RPMI8226 (cell line): ENCODE data around the gene GPR89B.
"Not testable (repeated sequence)": the region's sequence is repeated elsewhere in the genome, so short reads cannot be mapped to it uniquely, and the experiment has no call there.

ENCODE experiments used
- DNase-seq: peaks from one replicate; pipeline ENCODE4 v3.0.0-alpha.2; 2015

GPR89B gene

GRCh38 chr1:147928236-147929132 is at the start of gene GPR89B:
Gene GPR89B (plus strand): TSS chr1:147928420. CDS start chr1:147928537, 117 bp downstream.
- peak; percentile 97 for DNase-seq

GRCh38 chr1:147879911-147880310 is 48.3 kb upstream of the GPR89B start:
- DNase-seq, result no peak

GRCh38 chr1:147882535-147882934 is 45.7 kb upstream of the GPR89B start:
- DNase-seq, result no peak

- DNase-seq, result peak; percentile 78
These were observed 37.9 kb upstream of the GPR89B start for GRCh38 chr1:147890177-147890790.

- no peak for DNase-seq
These were observed 37.1 kb upstream of the GPR89B start for GRCh38 chr1:147891088-147891487.

- peak; percentile 34 for DNase-seq
These were observed 36.0 kb upstream of the GPR89B start for GRCh38 chr1:147892216-147892615.

DNA sequence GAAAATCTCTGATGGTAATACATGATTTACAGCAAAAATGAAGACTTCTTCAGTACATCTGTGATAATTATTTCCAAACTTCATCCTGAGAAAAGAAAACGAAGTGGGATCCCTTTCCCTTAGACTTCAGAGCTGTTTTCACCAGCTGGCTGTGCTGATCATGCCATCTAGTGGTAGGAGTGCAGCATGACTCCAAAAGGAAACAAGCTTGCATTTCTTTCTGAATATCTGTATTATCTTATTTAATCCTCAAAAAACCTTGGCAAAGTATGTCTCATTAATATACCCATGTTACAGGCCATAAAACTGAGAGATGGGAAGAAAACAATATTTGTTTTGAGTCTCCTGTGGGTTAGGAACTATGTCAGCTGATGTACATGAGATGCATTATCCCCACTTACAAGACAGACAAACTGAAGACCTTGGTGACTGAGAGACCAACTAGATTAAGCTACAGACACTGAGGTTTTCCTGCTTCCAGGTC is 35.4 kb upstream of the GPR89B start:
- peak; percentile 52 for DNase-seq

DNA sequence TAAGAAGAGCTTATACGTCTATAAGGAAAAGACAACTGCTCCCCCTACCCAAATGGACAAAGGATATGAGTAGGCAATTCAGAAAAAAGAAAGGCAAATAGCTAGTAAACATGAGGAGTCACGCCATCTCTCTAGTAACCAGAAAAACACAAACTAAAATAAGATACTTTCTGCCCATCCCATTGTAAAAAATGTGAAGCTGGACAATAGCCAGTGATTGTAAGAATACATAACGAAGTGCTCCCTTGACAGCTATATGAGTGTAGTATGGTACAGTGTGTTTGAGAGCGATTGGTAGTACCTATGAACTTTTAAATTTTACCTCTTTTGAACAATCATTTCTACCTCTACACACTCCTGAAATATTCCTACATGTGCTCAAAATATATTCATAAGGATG is 33.1 kb upstream of the GPR89B start:
- DNase-seq, result no peak

DNA sequence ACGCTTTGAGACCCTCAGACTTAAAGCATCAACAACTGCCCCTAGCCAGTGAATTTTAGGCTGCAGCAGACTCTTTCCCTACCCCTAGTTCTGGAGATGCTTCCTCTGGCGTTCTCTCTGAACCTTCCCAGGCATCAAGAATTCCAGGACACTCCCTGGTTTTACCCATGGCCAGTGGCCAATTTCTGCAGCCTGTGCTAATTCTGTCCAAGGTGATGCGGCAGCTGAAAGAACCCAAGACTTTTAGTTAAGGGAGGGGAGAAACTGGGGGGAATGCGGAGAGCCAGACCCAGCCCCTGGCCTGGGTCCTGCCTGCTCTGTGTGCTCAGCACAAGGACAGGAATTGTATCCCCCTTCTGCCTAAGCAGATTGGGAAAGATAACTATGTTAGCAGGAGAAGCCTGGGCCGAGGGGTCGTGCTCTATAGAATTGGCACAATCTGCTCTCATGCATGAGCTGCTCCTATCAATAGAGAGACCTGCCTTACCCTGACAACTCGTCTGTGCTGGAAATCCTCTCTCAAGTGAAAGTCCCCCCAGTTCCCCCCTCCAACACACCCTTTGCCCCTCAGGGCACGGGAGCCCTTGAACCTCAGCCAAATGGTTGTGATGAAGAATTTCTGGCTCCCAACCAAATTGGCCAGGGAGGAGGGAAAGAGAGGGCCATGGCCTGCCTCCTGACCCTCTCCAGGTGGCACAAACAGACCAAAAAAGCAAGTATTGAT is 31.0 kb upstream of the GPR89B start:
- no peak for DNase-seq

DNA sequence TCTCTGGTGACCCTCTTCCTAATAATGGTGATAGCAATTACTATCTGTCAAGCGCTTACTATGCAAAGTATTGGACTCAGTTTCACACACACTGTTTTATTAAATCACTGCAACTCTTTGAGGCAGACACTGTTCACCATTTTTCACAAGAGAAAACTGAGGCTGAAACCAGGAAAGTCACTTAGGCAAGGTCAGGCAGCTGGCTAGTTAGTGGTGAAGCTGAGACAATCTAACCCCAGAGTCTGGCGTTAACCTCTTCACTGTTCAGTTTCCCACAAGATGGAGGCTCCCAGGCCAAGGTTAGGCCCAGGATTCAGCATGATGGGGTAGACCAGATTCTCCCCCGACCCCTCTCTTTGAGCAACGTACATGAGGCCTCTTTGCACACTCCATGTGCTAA is 30.4 kb upstream of the GPR89B start:
- DNase-seq, result no peak

- DNase-seq, result no peak
These were observed 25.9 kb upstream of the GPR89B start, which contains the start of gene GJA8 for GRCh38 chr1:147902253-147902845. Gene GJA8 (plus strand): TSS chr1:147902795. CDS start chr1:147907956, 5,161 bp downstream.

DNA sequence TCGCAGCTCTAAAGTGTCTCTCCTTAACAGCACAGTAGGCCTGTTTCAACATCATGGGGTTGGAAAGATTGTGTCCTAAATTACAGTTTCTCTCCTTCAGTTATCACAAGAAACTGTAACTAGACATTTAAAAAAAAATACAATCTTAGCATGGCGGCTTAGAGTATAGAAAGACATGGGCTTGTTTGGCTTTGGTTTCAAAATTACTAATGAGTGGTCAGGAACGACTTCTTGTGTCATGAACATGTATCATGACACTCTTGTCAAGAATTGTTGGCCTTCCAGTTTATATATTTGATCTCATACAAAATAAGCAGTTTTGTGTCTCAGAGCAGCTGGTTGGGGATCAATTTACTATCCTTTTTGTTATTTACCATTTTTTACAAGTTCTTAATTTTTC is 23.5 kb upstream of the GPR89B start:
- no peak for DNase-seq

GRCh38 chr1:147907786-147908509 is 20.3 kb upstream of the GPR89B start:
- no peak for DNase-seq

GRCh38 chr1:147912553-147912952 is 15.7 kb upstream of the GPR89B start:
- no peak for DNase-seq

- no peak for DNase-seq
These were observed 14.8 kb upstream of the GPR89B start for GRCh38 chr1:147913362-147913942.

DNA sequence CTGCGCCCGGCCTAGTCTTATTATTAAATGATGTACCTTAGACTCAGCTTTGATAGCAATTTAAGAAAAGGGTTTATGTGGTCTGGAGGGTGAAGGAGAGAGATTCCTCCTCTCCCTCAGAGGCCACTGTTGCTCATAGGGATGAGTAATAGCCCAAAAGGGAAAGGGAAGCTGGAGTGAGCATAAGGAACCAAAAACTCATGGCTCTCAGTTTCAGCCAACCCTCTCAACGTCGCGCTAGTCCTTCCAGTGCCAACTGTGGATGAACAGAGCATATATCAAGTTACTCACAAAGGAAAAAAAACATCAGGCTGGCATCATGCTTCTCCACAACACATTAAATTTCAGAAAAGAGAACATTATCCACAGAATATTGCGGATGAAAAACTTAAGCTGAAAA is 8.3 kb upstream of the GPR89B start:
- DNase-seq, result no peak

DNA sequence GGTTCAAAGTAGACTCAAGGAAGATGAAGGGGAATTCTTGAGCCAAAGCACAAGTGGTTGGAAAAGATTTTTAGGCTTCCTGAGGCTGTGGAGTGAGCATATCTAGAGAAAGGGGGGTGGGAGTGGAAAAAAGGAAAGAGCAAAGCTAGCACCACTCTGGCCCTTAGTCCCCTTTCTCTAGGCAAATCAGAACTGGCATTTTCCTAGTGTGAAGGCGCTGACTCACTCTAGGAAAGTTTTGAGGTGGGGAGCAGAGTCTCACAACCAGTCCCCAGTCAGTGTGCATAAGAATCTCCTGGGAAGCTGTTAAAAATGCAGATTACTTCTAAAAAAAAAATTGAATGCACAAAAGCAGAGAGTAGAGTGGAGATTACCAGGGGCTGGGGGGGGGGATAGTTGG is 3.4 kb upstream of the GPR89B start:
- no peak for DNase-seq

- not testable (repeated sequence) for DNase-seq
These were observed 1.0 kb upstream of the GPR89B start for GRCh38 chr1:147927215-147927614.

DNA sequence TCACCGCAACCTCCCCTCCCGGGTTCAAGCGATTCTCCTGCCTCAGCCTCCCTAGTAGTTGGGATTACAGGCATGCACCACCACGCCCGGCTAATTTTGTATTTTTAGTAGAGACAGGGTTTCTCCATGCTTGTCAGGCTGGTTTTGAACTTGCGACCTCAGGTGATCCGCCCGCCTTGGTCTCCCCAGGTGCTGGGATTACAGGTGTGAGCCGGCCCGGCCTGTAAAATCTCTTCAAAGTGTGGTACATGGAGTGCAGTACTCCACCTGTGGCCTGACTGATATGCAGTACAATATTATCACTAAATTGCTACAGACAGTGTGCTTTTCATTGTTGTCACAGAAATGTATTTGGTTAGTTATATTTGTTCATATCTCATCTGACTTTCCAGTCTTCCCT is 531 bp upstream of the GPR89B start:
- DNase-seq, result not testable (repeated sequence)

DNA sequence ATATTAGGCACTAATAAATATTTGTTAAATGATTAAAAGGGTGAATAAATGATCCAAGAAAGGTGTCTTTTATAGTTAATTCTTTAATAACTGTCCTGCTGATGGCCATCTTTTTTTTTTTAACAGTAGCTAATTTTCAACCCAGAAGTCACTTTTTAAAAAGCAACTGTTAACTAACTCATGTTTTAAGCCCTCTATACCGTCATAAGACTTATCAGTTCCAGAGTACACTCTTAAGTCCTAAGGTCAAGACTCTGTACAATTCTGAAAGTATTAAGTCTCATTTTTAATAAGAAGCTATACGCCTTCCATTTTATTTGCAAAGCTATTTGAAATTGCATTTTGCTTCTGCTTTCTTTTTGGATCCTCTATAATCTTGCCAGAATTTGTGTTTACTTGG is 2.9 kb downstream of the GPR89B start:
- not testable (repeated sequence) for DNase-seq

DNA sequence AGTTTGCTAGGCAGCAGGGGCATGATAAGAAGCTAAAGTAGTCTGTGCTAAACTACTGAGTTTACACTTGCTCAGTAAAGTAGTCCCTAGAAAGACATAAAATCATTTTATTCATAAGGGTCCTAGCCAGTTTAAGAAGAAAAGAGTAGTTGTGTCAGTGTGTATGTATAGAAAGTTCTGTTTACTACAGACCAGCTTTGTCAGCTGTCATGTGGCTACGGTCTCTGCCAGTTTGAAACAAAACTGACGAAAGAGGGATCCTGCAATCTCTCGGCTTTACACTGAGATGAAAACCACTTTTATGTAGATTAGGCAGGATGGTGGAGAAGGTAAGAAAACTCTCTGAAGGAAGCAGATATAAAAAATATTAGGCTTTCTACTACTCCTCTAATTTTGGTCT is 7.1 kb downstream of the GPR89B start:
- DNase-seq, result not testable (repeated sequence)

GRCh38 chr1:147940456-147940855 is 12.2 kb downstream of the GPR89B start:
- DNase-seq, result not testable (repeated sequence)
